GM21367 (cell line): ENCODE data around the gene COMP.

Experiments used
- ATAC-seq: cut with Tn5 transposase; IDR thresholded peaks from one replicate; pipeline ENCODE4 v1.9.1; 2021; ENCODE audit not compliant: unreplicated experiment

COMP gene

DNA sequence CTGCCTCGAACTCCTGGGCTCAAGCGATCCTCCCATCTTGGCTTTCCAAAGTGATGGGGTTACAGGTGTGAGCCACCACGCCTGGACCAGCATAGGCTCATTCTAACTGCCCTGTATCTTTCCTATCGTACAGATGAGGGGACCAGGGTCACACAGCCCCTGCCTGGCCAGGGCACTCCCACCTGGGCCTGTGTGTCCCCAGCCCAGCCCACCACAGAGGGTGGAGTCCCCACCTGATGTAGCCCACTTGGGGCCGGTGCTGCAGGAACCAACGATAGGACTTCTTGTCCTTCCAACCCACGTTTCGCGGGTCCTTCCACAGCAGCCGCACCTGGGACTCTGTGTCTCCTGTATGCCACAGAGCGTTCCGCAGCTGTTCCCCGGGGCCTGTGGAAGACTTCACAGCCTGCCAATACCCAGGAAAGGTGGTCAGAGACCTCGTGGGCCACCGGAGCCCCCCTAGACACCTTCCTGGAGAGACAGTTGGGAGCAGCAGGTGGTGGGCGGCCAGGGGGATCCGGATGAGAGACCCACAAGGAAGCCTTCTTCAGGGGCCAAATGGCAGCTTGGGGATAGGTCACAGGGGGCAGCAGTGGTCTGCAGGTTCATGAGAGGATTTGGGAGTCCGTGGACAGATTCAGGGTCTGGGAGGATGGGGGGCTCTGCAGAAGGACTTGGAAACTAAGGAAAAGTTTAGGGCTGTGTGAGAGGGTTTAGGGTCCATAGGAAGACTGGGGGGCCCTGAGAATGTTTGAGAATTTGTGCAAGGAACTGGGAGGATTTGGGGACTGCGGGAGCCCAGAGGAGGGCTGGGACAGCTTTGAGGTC lies 6.9 kb downstream of the COMP start:
- no peak for ATAC-seq

DNA sequence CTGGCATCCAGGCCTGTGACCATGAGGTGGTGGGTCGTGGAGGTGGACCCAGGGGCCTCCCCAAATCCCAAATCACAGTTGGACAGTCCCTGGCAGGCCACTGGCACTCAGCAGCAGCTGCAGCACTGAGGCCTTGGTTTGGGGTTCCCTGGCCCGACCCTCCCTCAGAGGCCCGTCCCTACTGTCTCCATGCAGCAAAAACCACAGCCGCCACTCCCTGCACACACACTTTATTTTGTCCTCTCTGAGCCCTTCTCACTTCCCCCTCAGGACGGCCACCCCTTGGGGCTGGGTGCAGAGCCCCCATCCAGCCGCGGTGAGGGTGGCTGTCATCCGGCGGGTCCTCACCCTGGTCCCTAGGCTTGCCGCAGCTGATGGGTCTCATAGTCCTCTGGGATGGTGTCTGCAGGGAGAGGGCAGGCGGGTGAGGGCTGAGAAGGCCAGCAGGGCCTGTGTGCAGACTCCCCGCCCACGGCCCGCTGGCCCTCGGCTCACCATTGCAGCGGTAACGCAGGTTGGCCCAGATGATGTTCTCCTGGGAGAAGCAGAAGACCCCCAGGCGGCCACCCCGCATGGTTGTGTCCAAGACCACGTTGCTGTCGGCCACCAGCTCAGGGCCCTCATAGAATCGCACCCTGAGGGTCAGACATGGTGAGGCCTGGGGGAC lies 8.4 kb downstream of the COMP start:
- no peak for ATAC-seq

DNA sequence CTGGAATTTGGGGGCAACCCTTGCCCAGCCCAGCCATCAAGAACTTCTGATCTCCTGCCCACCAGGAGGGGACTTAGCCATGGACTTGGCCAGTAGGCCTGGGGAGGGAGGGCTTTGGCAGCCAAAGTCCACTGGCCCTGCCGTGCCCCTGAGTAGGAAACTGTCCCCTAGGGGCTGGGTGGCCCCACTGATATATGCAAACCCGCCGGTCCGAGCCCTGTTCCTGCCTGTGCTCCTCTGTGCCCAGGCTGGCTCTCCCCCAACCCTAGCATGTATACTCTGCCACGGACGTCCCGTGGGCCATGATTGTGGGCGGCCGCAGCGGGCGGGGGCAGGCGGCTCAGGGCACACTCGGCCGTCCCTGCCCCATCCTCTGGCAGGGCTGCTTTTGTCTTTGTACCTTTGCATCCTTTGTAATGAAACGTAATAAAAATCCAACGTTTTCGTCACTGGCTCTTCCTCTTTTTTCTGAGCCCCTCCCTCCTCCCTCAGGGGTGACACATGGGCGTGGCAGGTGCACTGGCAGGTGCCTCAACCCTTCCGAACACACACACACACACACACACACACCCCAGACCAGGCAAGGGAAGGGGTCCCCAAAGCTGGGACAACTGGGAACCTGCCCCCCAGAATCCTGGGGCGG lies 9.1 kb downstream of the COMP start:
- ATAC-seq, result no peak

DNA sequence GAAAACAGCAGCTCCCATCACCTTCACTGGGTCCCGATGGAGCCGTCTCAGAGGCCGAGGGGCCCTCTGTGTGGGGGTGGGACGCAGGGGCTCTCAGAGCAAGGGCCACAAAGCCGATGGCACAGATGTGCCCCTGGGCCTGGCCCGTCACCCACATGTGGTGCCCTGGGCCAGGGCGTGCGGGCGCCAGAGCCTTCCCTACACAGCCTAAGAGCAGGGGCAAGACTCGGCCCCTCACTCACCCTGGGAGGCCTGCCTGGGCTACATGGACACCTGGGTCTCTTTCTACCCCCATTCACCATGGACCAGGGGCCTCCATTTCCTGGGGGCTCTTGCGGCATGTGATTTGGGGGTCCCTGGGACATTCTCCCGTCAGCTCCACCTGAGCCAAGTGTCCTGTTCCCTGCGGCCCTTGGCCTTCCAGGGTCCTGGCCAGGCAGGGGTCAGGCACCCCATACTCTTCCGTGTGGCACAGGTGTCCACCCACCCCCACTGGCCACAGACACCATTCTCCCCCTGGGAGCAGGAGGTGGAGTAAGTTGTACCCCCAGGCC lies 10.0 kb downstream of the COMP start:
- ATAC-seq, result no peak

DNA sequence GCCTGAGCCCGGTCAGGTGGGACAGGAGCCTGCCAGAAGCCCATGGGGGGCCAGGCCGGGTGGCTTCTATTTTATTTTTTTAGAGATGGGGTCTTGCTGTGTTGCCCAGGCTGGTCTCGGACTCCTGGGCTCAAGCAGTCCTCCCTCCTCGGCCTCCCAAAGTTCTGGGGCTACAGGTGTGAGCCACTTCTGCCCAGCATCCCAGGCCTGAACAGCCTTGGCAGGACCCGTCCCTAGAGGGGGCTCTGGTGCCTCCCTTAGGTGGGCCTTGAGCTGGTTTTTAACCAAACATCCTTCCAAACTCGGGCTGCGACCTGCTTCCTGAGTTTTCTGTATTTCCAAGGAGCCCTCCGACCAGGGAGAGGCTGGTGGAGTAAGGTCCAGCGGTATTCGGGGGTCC lies 10.5 kb downstream of the COMP start:
- no peak for ATAC-seq

DNA sequence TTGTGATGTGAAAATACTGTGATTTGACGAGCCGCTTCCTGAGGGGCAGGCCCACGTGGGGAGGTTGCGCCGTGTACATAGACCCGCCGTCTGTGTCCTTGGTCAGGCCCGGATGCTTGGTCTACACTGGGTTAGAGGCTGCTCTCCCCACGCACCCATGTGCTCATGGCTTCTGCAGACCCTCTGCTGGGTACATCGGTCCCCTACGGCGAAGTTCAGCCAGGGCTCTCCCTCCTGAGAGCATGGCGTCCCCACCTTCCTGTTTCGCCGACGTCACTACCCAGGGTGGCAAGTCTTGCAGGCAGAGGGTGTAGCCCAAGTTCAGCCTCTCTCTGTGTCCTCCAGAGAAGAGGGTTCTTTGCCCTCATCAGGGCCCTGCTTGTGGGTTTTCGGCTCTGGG lies 11.0 kb downstream of the COMP start:
- no peak for ATAC-seq

DNA sequence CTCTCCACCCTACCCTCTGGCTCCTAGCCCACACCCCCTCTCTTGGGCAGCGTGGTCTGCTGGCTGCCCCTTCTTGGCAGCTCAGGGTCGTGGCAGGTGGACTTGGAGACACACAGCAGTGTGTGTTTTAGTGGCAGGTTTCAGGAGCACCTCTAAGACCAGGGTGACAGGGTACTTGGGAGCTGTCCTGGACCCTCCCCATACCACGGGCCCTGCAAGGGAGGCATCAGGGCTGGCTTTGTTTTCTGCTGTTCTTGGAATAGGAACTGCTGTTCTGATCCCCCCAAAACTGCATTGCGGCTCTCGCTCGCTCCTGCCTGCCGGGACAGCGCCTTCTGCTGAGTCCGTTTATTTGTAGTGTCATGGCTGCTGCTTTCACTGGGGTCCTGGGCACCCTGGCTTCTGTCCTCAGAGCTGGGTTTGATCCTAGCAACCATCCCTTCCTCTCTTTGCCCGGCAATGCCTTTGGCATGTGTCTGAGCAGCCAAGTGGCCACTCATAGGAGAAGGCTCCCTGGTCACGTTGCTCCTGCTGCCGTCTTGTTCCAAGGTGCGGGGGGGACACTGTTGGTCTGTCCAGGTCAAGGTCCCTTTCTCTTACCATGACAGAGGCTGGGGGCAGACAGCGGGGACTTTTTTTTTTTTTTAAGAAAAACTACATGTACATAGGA lies 12.1 kb downstream of the COMP start:
- ATAC-seq, result no peak

DNA sequence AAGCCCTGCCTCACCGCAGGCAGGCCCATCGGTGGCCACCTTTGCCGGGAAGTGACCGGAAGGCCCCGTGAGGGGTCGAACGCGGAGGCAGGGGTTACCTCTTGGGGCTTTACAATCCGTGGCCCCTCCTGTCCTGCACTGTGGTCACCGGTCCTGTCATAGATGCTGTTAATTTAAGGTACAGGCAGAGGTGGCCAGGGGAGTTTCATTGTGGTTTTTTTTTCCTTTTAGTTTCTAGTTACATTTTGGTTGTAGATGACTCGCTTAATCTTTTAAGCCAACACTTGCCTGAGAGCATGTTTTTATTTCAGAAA lies 13.1 kb downstream of the COMP start:
- no peak for ATAC-seq

DNA sequence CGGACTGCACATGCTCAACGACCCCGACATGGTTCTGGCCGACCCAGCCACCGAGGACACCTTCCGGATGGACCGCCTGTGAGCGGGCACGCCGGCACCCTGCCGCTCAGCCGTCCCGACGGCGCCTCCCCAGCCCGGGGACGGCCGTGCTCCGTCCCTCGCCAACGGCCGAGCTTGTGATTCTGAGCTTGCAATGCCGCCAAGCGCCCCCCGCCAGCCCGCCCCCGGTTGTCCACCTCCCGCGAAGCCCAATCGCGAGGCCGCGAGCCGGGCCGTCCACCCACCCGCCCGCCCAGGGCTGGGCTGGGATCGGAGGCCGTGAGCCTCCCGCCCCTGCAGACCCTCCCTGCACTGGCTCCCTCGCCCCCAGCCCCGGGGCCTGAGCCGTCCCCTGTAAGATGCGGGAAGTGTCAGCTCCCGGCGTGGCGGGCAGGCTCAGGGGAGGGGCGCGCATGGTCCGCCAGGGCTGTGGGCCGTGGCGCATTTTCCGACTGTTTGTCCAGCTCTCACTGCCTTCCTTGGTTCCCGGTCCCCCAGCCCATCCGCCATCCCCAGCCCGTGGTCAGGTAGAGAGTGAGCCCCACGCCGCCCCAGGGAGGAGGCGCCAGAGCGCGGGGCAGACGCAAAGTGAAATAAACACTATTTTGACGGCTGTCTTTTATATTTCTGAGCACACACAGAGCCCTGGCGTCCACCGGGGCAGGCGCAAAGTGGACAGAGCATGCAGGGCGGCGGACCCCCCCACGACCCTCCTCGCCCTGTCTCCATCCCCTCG lies 13.6 kb downstream of the COMP start:
- no peak for ATAC-seq

DNA sequence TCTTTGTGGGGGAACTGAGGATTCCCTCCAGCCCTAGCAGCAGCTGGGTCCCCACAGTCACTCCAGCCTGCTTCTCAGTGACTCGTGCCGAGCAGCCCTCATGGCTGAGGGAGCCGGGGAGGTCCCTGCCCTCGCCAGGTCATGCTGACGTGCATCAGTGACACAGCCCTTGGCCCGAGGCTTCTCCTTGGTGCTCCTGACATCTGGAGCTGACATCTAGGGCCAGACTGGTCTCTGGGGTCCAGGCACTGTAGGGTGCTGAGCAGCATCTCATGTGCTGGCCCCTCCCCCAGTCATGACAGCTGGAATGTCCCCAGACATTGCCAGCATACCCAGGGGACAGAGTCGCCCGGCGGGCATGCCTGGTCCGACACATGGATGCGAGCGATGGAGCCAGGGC lies 14.4 kb downstream of the COMP start:
- no peak for ATAC-seq

DNA sequence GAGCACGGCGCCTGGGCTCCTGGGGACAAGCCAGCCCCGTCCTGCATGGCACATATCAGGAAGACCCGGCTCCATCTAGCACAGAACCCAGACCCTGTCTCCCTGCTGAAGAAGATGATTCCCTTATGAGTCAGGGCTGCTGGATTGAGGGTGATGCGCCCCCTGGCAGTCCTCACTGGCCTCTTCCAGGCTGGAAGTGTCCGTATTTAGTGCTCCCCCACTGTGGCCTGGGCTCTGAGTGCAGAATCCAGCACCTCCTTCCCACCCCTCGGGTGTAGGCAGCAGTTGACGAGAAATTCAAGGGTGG lies 14.9 kb downstream of the COMP start:
- no peak for ATAC-seq

DNA sequence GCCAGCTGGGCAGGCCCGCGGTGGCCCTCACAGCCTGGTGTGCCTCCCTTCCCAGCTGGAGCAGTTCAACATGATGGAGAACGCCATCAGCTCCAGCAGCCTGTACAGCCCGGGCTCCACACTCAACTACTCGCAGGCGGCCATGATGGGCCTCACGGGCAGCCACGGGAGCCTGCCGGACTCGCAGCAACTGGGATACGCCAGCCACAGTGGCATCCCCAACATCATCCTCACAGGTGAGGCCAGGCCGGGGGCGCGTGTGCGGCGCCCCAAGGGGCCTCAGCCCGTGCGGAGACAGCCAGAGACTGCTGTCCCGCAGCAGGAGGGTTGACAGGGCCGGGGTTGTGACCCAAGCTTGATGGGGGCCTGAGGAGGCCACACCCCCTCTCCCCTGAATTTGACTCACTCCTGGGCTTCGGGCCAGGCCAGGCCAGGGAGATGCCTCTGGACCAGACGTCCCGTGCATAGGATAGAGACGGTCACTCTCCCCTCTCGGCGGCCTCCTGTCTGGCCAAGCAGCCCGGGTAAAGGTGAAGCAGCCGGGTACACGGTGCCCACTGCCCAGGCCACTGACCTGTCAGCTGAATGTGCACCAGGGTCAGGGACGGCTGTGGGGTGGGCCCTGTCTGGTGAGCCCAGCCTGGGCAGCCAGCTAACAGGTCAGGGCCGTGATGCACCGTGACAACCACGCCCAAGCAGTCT lies 15.4 kb downstream of the COMP start:
- no peak for ATAC-seq

DNA sequence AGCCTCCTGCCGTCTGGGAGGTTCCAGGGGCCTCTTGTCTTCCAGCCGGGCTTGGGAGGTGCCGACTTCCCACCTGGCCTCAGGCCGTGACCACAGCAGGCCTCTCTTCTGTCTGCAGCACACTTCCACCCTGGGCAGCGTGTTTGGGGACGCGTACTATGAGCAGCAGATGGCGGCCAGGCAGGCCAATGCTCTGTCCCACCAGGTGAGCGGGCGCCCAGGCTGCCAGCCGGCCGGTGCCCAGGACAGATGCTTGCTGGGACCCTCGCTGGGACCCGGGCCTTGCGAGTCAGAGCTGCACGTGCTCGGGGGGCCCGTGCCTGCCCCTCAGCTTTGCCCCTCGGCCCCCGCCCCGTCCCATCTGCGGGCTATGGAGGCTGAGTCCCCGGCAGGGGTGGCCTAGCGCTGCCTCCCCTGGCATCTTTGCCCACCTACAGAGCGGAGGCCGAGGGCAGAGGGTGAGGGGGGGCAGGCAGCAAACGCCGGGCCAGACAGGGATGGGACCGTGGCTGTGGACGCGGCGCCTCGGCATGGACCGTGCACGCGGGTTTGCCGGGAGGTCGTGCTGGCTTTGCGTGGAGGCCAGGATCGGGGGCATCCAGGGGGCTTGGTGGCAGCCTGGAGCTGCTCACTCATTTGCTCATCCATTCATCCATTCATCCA lies 16.2 kb downstream of the COMP start:
- no peak for ATAC-seq

DNA sequence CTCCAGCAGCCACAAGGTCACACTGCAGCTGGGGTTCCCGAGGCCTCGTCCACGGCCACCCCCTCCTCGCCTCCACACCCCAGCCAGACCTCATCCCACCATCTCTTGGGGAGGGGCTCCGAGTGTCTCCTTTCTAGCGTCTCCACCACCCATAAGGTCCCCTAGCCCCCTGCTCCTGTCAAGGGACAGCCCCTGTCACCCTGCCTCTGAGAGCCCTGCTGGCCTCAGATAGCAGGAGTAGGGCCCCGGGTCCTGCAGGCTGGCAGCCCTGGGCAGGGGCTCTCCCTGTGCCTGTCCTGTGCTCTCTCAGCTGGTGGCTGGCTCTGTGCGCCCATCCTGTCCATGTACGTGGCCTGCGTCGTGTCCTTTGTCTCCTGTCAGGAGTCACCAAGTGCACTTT lies 17.0 kb downstream of the COMP start:
- ATAC-seq, result no peak

DNA sequence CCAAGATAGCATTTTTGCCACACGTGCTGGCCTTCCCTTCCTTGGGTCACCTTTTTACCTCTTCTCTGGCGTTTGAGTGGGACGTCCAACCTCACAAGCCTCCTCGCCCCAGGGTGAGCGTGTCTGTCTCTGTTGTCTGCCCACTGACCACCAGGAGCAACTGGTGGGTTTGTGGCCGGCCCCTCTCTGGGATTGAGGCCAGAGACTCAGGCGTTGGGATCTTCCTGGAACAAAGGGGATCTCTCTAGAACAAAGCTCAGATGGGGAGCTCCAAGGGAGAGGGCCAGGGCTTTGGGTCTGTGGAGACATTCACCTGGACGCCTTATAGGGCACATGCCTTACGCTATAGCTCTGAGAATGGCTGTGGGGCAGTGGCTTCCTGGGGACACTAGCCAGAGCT lies 17.4 kb downstream of the COMP start:
- no peak for ATAC-seq

DNA sequence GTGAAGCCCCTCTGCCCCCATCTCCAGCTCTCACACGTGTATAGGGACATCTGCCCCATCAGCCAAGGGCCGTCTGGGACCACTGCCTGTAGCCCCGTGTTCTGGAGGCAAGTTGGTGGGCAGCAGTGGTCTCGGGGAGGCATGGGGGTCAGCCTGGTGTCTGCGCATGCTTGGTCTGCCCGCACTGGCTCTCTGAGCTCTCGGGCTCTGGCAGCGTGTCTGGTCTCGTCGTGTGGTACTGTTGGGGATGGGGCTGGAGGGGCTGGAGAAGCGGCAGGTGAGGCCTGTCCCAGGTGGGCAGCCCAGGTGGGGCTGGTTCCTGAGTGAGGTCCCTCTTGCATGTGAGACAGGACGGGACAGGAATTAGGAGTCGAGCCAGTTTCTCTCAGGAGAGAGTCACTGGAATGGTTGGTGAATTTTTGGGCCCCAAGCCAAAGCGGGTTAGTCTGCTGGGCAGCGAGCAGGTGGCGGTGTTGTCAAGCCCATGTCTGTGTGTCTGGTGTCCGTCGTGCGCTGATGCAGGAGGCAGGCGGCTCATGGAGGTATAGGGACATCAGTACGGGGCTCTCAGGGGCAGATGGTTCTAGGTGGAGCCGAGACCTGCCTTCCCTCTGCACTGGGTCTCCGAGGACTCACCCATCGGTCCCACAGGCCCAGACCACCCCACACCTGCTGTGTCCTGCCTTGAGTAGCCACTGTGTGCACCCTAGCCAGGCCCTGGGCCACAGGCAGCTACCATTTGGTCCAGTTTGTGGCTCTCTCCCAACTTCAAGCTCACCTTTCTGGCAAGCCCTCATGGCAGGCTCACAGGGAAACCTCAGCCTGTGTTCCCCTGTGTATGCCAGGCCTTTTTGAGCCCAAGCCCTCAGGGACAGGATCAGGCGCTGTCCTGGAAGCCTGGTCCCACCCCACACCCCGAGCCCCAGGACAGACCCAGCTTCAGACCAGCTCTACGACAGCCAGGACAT lies 18.2 kb downstream of the COMP start:
- ATAC-seq, result no peak

DNA sequence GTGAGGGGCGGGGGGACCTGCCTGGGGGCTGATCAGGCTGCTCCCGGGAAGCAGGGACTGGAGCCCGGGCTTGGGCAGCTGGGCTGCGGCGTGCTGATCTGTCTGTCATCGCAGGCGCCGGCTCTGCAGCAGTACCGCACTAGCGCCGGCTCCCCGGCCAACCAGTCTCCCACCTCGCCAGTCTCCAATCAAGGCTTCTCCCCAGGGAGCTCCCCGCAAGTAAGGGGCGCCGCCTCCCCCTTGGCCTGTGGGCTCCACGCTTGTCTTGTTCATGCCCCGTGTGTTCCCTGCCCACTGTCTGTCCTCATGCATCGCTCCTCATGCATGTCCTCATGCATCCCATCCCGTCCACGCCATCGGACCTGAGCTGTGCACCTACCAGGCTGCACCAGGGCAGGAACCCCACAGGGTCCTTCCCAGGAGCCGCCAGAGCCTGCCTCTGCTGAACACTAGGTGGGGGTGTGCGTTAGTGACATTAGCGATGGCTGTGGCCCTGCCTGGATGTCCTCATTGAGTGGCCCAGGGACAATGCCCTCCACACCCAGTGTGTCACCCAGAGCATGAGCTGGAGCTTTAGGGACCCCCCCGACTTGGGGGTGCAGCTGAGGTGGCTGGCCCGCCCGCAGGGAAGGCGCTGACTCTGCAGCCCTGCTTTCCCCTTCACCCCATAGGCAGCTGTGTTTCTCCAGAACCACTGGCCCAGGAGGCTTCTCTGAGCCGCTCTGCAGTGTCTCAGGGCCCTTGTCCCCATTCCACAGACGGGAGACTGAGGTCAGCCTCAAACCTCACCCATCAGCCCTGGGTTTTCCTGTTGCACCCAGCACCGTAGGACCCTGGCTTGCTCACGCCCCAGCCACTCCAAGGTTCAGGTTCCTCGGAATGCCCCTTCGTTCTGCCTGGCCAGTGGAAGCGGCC lies 19.5 kb downstream of the COMP start:
- ATAC-seq, result no peak
